Cardiac fibroblast (primary cell): ENCODE results near the gene FRK.

Source experiments
- DNase-seq, 2 donors: peaks; one replicate each; pipeline versions ENCODE4 v3.0.0 to v3.0.0-alpha.2; 2010; ENCODE audit warnings: low read depth in 2 of 2
- H3K4me3 ChIP-seq, 2 donors: replicated peaks in 1 of 2; 1 replicate in 1 of 2; 2 replicates in 1 of 2; pipeline ENCODE4 v1.5.1; 2011; ENCODE audit warnings: low read depth in 2 of 2, low read length in 2 of 2, mild to moderate bottlenecking in 2 of 2, moderate library complexity in 1 of 2
- CTCF ChIP-seq: IDR thresholded peaks from one replicate; pipeline ENCODE4 v1.5.1; 2011; ENCODE audit warnings: low read depth, mild to moderate bottlenecking, low read length, inconsistent platforms

Gene FRK

GRCh38 chr6:116094041-116094440, 33.4 kb upstream of the FRK start:
- H3K4me3 ChIP-seq: no peak overlapping the region
- no peak for DNase-seq
- TF ChIP-seq CTCF: no peak

- TF ChIP-seq CTCF: no peak
- DNase-seq: no peak
- no peak overlapping the region for H3K4me3 ChIP-seq
These were observed 29.6 kb upstream of the FRK start for GRCh38 chr6:116090251-116090650.

GRCh38 chr6:116088946-116089345, 28.3 kb upstream of the FRK start:
- no peak overlapping the region for H3K4me3 ChIP-seq
- no peak for DNase-seq
- TF ChIP-seq CTCF: no peak

- TF ChIP-seq CTCF: no peak
- no peak overlapping the region for H3K4me3 ChIP-seq
- peak; percentile 11 to 42 for DNase-seq
These were observed 26.8 kb upstream of the FRK start for GRCh38 chr6:116087437-116088027.

GRCh38 chr6:116084284-116084683, 23.6 kb upstream of the FRK start:
- no peak for DNase-seq
- TF ChIP-seq CTCF: no peak
- no peak overlapping the region for H3K4me3 ChIP-seq

GRCh38 chr6:116083052-116083451, 22.4 kb upstream of the FRK start:
- DNase-seq: no peak
- no peak for TF ChIP-seq CTCF

GRCh38 chr6:116078945-116079344, 18.3 kb upstream of the FRK start:
- DNase-seq: no peak
- TF ChIP-seq CTCF: no peak
- no peak overlapping the region for H3K4me3 ChIP-seq

More at GRCh38 chr6:116083052-116083451, 22.4 kb upstream of the FRK start:
- H3K4me3 ChIP-seq: no peak overlapping the region
